ENCODE data around the gene ANAPC1. TPM values are rescaled to one million over a fixed set of nuclear protein-coding genes. Genes with fewer than 3 reads are reported as not detected.

Gene ANAPC1
- total and polyA plus RNA-seq, 10 of the 15 experiments (the other 5 are each of a cell fraction or from before 2014, with no cell fraction given): 10.0 to 108 (median 53.6) TPM

GRCh38 chr2:111898703-111899514 is 14.9 kb upstream of the ANAPC1 start:
- Histone ChIP-seq H3K27me3 (replicated peaks in 1 of 2; ENCODE audit: control insufficient read depth in 2 of 2, insufficient read depth in 2 of 2, low read length in 1 of 2) (peaks cover 2 to 7% of the 10 kb centered on the region in 2 experiments; a peak in 1 of 4 replicates), H2AFZ (ENCODE audit: control insufficient read depth, low read depth, low read length) (peak overlapping the region; percentile 61; the same call in 1 of the 2 replicates), H3K4me1 (ENCODE audit: control insufficient read depth, insufficient read depth, low read length) (no peaks in the 10 kb centered on the region), H3K79me2 (ENCODE audit: control insufficient read depth, insufficient read depth, low read length) (no peaks in the 10 kb centered on the region), H4K20me1 (ENCODE audit: control insufficient read depth, insufficient read depth) (no peaks in the 10 kb centered on the region), H3K4me3 (peak overlapping the region; percentile 61; the same call in 1 of the 2 replicates), H3K27ac (ENCODE audit: control insufficient read depth, insufficient read depth) (no peak overlapping the region), H3K9me3 (replicated peaks; ENCODE audit: control insufficient read depth, insufficient read depth, low read length) (no peaks in the 10 kb centered on the region), H3K36me3 (ENCODE audit: control insufficient read depth in 2 of 2, insufficient read depth in 2 of 2, low read length in 1 of 2) (no peaks in the 10 kb centered on the region), H3K4me2 (ENCODE audit: control insufficient read depth, insufficient read depth) (peak overlapping the region; percentile 85), H3K9ac (ENCODE audit: control insufficient read depth, insufficient read depth, low read length) (no peak overlapping the region; the same call in 1 of the 2 replicates)
- ChIA-PET SMC1A (ENCODE audit: uncharacterized antibody, unreplicated experiment) (interaction anchor here (1.1 to 5.9 kb wide), 11 partner anchors 9 to 150 kb away, joined by 4 to 62 read pairs (median 9); partner anchors contain the start of gene ANAPC1), CTCF (interaction anchor here (0.6 to 9.4 kb wide), 11 partner anchors 11 to 165 kb away, joined by 3 to 104 read pairs (median 16); partner anchors contain the start of gene TMEM87B), RAD21 (ENCODE audit: unreplicated experiment) (interaction anchor here (0.6 to 3.5 kb wide), 14 partner anchors 9 to 186 kb away, joined by 3 to 22 read pairs (median 4); partner anchors contain the start of gene TMEM87B), POLR2A (interaction anchor here (0.6 to 2.3 kb wide), 7 partner anchors 11 to 686 kb away, joined by 3 to 10 read pairs (median 4); partner anchors contain the start of genes CHCHD5 and TMEM87B)
- in situ Hi-C loops (cut with MboI) (no loop called here), intact Hi-C loops (cut with micrococcal nuclease; ENCODE audit: unreplicated experiment) (no loop called here)
- FAIRE-seq: no peak
- ATAC-seq: peak; percentile 52
- no peak for DNase-seq (ENCODE audit: low read depth, low spot score)
- BruUV-seq (replicated peaks): no TSS peak
- WGBS (ENCODE audit: insufficient coverage, insufficient replicate concordance, low lambda C conversion rate, missing lambda C conversion rate): 2% methylated on average over 70 of the region's 70 CpGs
- TF ChIP-seq, protein P1, sequence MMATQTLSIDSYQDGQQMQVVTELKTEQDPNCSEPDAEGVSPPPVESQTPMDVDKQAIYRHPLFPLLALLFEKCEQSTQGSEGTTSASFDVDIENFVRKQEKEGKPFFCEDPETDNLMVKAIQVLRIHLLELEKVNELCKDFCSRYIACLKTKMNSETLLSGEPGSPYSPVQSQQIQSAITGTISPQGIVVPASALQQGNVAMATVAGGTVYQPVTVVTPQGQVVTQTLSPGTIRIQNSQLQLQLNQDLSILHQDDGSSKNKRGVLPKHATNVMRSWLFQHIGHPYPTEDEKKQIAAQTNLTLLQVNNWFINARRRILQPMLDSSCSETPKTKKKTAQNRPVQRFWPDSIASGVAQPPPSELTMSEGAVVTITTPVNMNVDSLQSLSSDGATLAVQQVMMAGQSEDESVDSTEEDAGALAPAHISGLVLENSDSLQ (IDR thresholded peaks at IDR 0.05): no peak
- TF ChIP-seq, protein P2, sequence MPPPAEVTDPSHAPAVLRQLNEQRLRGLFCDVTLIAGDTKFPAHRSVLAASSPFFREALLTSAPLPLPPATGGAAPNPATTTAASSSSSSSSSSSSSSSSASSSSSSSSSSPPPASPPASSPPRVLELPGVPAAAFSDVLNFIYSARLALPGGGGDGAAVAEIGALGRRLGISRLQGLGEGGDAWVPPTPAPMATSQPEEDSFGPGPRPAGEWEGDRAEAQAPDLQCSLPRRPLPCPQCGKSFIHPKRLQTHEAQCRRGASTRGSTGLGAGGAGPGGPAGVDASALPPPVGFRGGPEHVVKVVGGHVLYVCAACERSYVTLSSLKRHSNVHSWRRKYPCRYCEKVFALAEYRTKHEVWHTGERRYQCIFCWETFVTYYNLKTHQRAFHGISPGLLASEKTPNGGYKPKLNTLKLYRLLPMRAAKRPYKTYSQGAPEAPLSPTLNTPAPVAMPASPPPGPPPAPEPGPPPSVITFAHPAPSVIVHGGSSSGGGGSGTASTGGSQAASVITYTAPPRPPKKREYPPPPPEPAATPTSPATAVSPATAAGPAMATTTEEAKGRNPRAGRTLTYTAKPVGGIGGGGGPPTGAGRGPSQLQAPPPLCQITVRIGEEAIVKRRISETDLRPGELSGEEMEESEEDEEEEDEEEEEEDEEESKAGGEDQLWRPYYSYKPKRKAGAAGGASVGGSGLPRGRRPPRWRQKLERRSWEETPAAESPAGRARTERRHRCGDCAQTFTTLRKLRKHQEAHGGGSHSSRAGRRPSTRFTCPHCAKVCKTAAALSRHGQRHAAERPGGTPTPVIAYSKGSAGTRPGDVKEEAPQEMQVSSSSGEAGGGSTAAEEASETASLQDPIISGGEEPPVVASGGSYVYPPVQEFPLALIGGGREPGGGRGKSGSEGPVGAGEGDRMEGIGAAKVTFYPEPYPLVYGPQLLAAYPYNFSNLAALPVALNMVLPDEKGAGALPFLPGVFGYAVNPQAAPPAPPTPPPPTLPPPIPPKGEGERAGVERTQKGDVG (CRISPR knock-in tag; IDR thresholded peaks at IDR 0.05): no peak
- TF ChIP-seq DPF2 (IDR thresholded peaks at IDR 0.05) (peak; percentile 22; the same call in 1 of the 2 replicates), GATAD2B (conservative IDR thresholded peaks at IDR 0.05; ENCODE audit: low read depth) (peak; percentile 77; the same call in 1 of the 2 replicates), PAX8 (IDR thresholded peaks at IDR 0.05) (no peak), RB1 (IDR thresholded peaks at IDR 0.05; ENCODE audit: borderline replicate concordance) (no peak), IRF4 (IDR thresholded peaks at IDR 0.05; ENCODE audit: low read depth, low read length) (no peak), IKZF2 (IDR thresholded peaks at IDR 0.05) (no peak; a peak in 1 of 4 replicates), MYC (IDR thresholded peaks at IDR 0.05; ENCODE audit: insufficient read depth, insufficient read length, insufficient replicate concordance, low read length, severe bottlenecking) (no peak), ZNF217 (IDR thresholded peaks at IDR 0.05) (no peak), BCL11A (IDR thresholded peaks at IDR 0.05; ENCODE audit: low read depth, low read length) (no peak), ATF7 (IDR thresholded peaks at IDR 0.05; ENCODE audit: low read depth) (no peak), SUZ12 (IDR thresholded peaks at IDR 0.05; ENCODE audit: unreplicated experiment) (peak; percentile 91), USF1 (IDR thresholded peaks at IDR 0.05; ENCODE audit: borderline replicate concordance, extremely low read length, insufficient read depth, low read depth, low read length) (no peak)
- TF ChIP-seq, protein P3, sequence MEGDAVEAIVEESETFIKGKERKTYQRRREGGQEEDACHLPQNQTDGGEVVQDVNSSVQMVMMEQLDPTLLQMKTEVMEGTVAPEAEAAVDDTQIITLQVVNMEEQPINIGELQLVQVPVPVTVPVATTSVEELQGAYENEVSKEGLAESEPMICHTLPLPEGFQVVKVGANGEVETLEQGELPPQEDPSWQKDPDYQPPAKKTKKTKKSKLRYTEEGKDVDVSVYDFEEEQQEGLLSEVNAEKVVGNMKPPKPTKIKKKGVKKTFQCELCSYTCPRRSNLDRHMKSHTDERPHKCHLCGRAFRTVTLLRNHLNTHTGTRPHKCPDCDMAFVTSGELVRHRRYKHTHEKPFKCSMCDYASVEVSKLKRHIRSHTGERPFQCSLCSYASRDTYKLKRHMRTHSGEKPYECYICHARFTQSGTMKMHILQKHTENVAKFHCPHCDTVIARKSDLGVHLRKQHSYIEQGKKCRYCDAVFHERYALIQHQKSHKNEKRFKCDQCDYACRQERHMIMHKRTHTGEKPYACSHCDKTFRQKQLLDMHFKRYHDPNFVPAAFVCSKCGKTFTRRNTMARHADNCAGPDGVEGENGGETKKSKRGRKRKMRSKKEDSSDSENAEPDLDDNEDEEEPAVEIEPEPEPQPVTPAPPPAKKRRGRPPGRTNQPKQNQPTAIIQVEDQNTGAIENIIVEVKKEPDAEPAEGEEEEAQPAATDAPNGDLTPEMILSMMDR (IDR thresholded peaks at IDR 0.05 in 2 of 3, conservative IDR thresholded peaks at IDR 0.05 in 1 of 3; ENCODE audit: control insufficient read depth in 2 of 3, extremely low read depth in 1 of 3, insufficient read depth in 1 of 3, low read depth in 3 of 3, low read length in 3 of 3): no peak

Measured in GM12878 (cell line).